CD4-positive, CD25-positive, alpha-beta regulatory T cell (primary cell): ENCODE results near the gene DLGAP4. TPM values are rescaled to one million over a fixed set of nuclear protein-coding genes. Genes with fewer than 3 reads are reported as not detected.

Experiments used
- ATAC-seq, 2 donors: fragments of 150-1000 bp; cut with Tn5 transposase; one replicate each; pipeline ENCODE4 v1.10.0; 2021; ENCODE audit warnings: low read depth in 2 of 2, moderate number of reproducible peaks in 2 of 2, moderate library complexity in 1 of 2
- DNase-seq, 3 donors: peaks; one replicate each; pipeline versions ENCODE4 v3.0.0 to v3.0.0-alpha.2; 2012 to 2022; ENCODE audit warnings: mixed read lengths in 1 of 3
- H3K27ac ChIP-seq: one replicate; pipeline ENCODE4 v1.7.0; 2013; ENCODE audit warnings: mild to moderate bottlenecking, low read length; ENCODE audit not compliant: insufficient read depth, poor library complexity, severe bottlenecking
- H3K27me3 ChIP-seq: one replicate; pipeline ENCODE4 v1.7.0; 2013; ENCODE audit warnings: low read length; ENCODE audit not compliant: control insufficient read depth, insufficient read depth
- H3K36me3 ChIP-seq: one replicate; pipeline ENCODE4 v1.7.0; 2013; ENCODE audit warnings: mild to moderate bottlenecking, low read length, moderate library complexity; ENCODE audit not compliant: control insufficient read depth, insufficient read depth
- H3K4me1 ChIP-seq: 2 replicates; pipeline ENCODE4 v1.7.0; 2013; ENCODE audit warnings: mild to moderate bottlenecking, low read length; ENCODE audit not compliant: insufficient read depth, control insufficient read depth, poor library complexity, severe bottlenecking
- H3K4me3 ChIP-seq: one replicate; pipeline ENCODE4 v1.7.0; 2013; ENCODE audit warnings: low read depth, mild to moderate bottlenecking, low read length, moderate library complexity
- H3K9me3 ChIP-seq, 2 experiments: 1 replicate in 1 of 2; 2 replicates in 1 of 2; pipeline ENCODE4 v1.7.0; 2013; ENCODE audit warnings: low read length in 2 of 2, mild to moderate bottlenecking in 1 of 2, moderate library complexity in 1 of 2; ENCODE audit not compliant: control insufficient read depth in 2 of 2
- H3K27ac Mint-ChIP-seq, 3 donors: one replicate each; pipeline ENCODE4 v1.8.0; 2020 to 2022; ENCODE audit warnings: mild to moderate bottlenecking in 3 of 3, mixed read lengths in 3 of 3, moderate library complexity in 2 of 3
- H3K27me3 Mint-ChIP-seq: one replicate; pipeline ENCODE4 v1.8.0; 2022; ENCODE audit warnings: mild to moderate bottlenecking, mixed read lengths
- H3K36me3 Mint-ChIP-seq: one replicate; pipeline ENCODE4 v1.8.0; 2020; ENCODE audit warnings: mixed read lengths
- H3K4me1 Mint-ChIP-seq, 4 donors: one replicate each; pipeline ENCODE4 v1.8.0; 2020 to 2022; ENCODE audit warnings: mixed read lengths in 4 of 4, mild to moderate bottlenecking in 1 of 4
- H3K4me3 Mint-ChIP-seq, 4 donors: one replicate each; pipeline ENCODE4 v1.8.0; 2020 to 2022; ENCODE audit warnings: mild to moderate bottlenecking in 4 of 4, mixed read lengths in 4 of 4, moderate library complexity in 3 of 4
- H3K9me3 Mint-ChIP-seq, 7 donors: one replicate each; pipeline ENCODE4 v1.8.0; 2020 to 2022; ENCODE audit warnings: mixed read lengths in 7 of 7, mild to moderate bottlenecking in 3 of 7, moderate library complexity in 2 of 7
- polyA plus RNA-seq, 4 donors: library from polyadenylated mRNA; unstranded; fragments of 300-500 nt; fragmentation: Illumina TruSeq; gene quantifications; one replicate each; pipeline ENCODE4 v1.2.3, GENCODE V29; 2021
- total RNA-seq: library from RNA; stranded (reverse); gene quantifications from one replicate; pipeline ENCODE4 v1.2.3, GENCODE V29; 2022

The DLGAP4 gene
- total and polyA plus RNA-seq, 5 donors from 2014 or later: 10.8 to 43.5 (median 14.7) TPM

DNA sequence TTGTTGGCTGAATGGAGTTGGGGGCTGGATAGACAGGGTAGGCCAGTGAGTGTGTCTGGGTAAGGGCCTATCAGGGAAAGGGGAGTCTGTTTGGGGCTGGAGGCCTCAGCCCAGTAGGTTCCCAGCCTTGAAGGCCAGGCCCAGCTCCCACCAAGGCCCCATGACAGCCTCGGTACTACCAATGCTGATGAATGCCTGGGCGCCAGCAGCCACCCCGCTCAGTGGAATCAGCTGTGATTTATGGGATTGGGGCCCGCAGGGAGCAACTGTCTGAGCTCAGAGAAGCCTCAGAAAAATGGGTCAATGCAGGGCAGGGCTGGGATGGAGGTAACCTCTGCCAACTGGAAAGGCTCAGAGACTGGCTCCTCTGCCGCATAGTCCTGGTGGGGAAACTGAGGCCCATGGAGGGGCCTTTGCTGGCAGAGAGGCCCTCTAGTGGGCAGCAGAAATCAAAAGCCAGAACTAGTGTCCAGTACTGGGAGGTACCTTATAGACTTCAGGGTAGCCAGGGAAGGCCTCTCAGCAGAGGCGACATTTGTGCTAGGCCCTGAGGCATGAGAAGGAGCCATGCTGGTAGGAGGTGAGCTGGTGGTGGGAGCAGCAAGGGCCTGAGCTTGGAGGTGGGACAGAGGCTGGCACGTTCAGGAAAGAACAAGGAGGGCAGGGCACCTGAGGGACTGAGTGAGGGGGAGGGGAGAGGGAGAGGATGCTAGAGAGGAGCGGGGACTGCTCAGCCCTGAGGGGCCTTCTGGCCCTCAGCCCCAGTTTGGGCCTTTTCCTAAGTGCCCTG, 36.4 kb downstream of the DLGAP4 start:
- Mint-ChIP-seq H3K27ac (no peak overlapping the region), H3K36me3 (no peaks in the 10 kb centered on the region), H3K4me3 (no peak overlapping the region), H3K9me3 (peaks cover 0 to 3% (median 0%) of the 10 kb centered on the region in 7 donors), H3K4me1 (peaks cover 0 to 3% (median 0%) of the 10 kb centered on the region in 4 donors), H3K27me3 (peaks cover 17% of the 10 kb centered on the region)
- H3K9me3 ChIP-seq: no peaks in the 10 kb centered on the region
- no peaks in the 10 kb centered on the region for H3K4me1 ChIP-seq
- no peaks in the 10 kb centered on the region for H3K27me3 ChIP-seq
- H3K4me3 ChIP-seq: no peak overlapping the region
- H3K36me3 ChIP-seq: no peaks in the 10 kb centered on the region
- ATAC-seq (no peak), DNase-seq (no peak)
- no peak overlapping the region for H3K27ac ChIP-seq

DNA sequence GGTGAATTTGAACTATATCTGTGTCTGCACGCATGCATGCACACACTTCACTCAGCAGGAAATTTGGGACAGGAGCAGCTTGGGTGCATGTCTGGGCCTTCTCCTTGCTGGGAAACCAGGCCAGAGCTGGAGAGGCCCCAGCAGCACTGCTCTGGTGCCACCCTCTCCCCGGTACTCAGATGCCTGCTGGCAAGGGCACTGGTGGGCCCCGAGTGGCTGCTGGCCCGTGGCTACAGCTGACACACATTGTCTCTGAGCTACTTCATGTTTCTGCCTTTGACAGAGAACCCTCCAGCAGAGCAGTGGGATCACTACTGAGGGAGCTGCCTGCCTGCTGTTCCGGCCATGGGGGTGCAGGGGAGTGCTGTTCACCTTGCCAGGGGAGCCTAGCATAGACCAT, 37.5 kb downstream of the DLGAP4 start:
- Mint-ChIP-seq H3K36me3 (no peaks in the 10 kb centered on the region), H3K4me1 (peaks cover 0 to 3% (median 0%) of the 10 kb centered on the region in 4 donors), H3K9me3 (peaks cover 0 to 3% (median 0%) of the 10 kb centered on the region in 7 donors), H3K4me3 (no peak overlapping the region), H3K27ac (no peak overlapping the region), H3K27me3 (peaks cover 14% of the 10 kb centered on the region)
- no peaks in the 10 kb centered on the region for H3K36me3 ChIP-seq
- no peaks in the 10 kb centered on the region for H3K4me1 ChIP-seq
- no peak overlapping the region for H3K27ac ChIP-seq
- DNase-seq (no peak), ATAC-seq (no peak)
- no peaks in the 10 kb centered on the region for H3K9me3 ChIP-seq
- H3K4me3 ChIP-seq: no peak overlapping the region
- no peaks in the 10 kb centered on the region for H3K27me3 ChIP-seq

- Histone ChIP-seq H3K4me1 (no peaks in the 10 kb centered on the region), H3K27ac (no peak overlapping the region), H3K9me3 (no peaks in the 10 kb centered on the region), H3K36me3 (no peaks in the 10 kb centered on the region), H3K4me3 (no peak overlapping the region), H3K27me3 (no peaks in the 10 kb centered on the region)
- Mint-ChIP-seq H3K27ac (no peak overlapping the region), H3K36me3 (no peaks in the 10 kb centered on the region), H3K27me3 (peaks cover 11% of the 10 kb centered on the region), H3K4me1 (peaks cover 0 to 3% (median 0%) of the 10 kb centered on the region in 4 donors), H3K4me3 (no peak overlapping the region), H3K9me3 (peaks cover 0 to 3% (median 0%) of the 10 kb centered on the region in 7 donors)
- DNase-seq (peak in 2 of 3 donors; percentile 4 to 5), ATAC-seq (no peak)
Measured at GRCh38 chr20:36344517-36345132, 38.5 kb downstream of the DLGAP4 start.

- no peaks in the 10 kb centered on the region for H3K4me1 ChIP-seq
Measured at GRCh38 chr20:36346256-36346655, 40.1 kb downstream of the DLGAP4 start.

GRCh38 chr20:36349384-36350170, 43.4 kb downstream of the DLGAP4 start:
- Mint-ChIP-seq H3K9me3 (peaks cover 0 to 3% (median 0%) of the 10 kb centered on the region in 7 donors), H3K36me3 (no peaks in the 10 kb centered on the region), H3K27me3 (no peaks in the 10 kb centered on the region)

More at GRCh38 chr20:36346256-36346655, 40.1 kb downstream of the DLGAP4 start:
- Mint-ChIP-seq H3K36me3 (no peaks in the 10 kb centered on the region), H3K4me1 (no peaks in the 10 kb centered on the region), H3K9me3 (peaks cover 0 to 3% (median 0%) of the 10 kb centered on the region in 7 donors), H3K27me3 (peaks cover 7% of the 10 kb centered on the region), H3K27ac (no peak overlapping the region), H3K4me3 (no peak overlapping the region)
- no peaks in the 10 kb centered on the region for H3K9me3 ChIP-seq
- no peaks in the 10 kb centered on the region for H3K36me3 ChIP-seq
- no peak overlapping the region for H3K27ac ChIP-seq
- ATAC-seq (no peak), DNase-seq (no peak)
- H3K4me3 ChIP-seq: no peak overlapping the region
- H3K27me3 ChIP-seq: no peaks in the 10 kb centered on the region

DNA sequence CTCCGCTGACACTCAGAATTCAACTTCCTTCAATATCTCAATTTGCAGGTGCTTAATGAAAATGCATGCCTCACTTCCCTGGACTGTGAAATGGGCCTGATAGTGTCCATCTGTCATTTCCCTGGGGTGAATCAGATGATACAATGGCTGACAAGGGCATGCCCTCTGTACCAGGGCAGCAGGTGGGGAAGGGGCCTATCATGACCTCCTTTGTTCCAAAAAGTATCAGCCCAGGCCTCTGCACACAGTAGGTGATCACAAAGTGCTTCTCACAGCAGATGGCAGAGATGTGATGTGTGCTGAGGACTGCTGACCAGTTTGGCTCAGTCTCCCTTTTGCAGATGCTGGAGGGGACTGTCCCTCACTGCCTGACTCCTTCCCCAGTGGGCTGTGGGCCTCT, 44.3 kb downstream of the DLGAP4 start:
- Histone ChIP-seq H3K4me3 (no peak overlapping the region), H3K9me3 (no peaks in the 10 kb centered on the region), H3K27me3 (no peaks in the 10 kb centered on the region), H3K27ac (no peak overlapping the region), H3K36me3 (no peaks in the 10 kb centered on the region), H3K4me1 (no peaks in the 10 kb centered on the region)
- ATAC-seq (no peak), DNase-seq (no peak)
- Mint-ChIP-seq H3K9me3 (peaks cover 0 to 3% (median 0%) of the 10 kb centered on the region in 7 donors), H3K27me3 (no peaks in the 10 kb centered on the region), H3K27ac (no peak overlapping the region), H3K4me3 (no peak overlapping the region), H3K36me3 (no peaks in the 10 kb centered on the region), H3K4me1 (no peaks in the 10 kb centered on the region)

More at GRCh38 chr20:36349384-36350170, 43.4 kb downstream of the DLGAP4 start:
- Mint-ChIP-seq H3K4me3 (no peak overlapping the region), H3K27ac (no peak overlapping the region), H3K4me1 (no peaks in the 10 kb centered on the region)
- no peaks in the 10 kb centered on the region for H3K9me3 ChIP-seq
- H3K4me1 ChIP-seq: no peaks in the 10 kb centered on the region
- H3K4me3 ChIP-seq: no peak overlapping the region
- ATAC-seq (no peak), DNase-seq (no peak)
- no peaks in the 10 kb centered on the region for H3K36me3 ChIP-seq
- no peak overlapping the region for H3K27ac ChIP-seq
- H3K27me3 ChIP-seq: no peaks in the 10 kb centered on the region

DNA sequence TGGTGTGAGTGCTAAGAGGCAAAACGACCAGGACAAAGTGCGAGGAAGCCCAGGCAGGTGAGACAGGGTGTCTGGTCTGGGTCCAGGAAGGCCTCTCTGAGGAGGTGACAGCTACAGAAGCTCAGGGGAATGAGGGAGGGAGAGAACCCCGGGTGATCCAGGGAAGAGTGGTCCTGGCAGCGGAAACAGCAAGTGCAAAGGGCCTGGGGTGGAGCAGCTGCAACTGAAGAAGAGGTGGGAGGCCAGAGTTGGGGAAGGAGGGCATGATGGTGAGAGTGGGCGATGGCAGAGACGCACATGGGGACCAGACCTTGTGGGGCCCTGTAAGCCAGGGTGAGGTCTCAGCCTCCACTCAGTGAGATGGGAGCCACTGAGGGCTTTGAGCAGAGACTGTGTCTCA, 45.8 kb downstream of the DLGAP4 start:
- H3K27ac Mint-ChIP-seq: no peak overlapping the region
- H3K27me3 ChIP-seq: no peaks in the 10 kb centered on the region
- peaks cover 0 to 3% (median 0%) of the 10 kb centered on the region in 7 donors for H3K9me3 Mint-ChIP-seq
- no peak overlapping the region for H3K4me3 ChIP-seq
- H3K9me3 ChIP-seq: no peaks in the 10 kb centered on the region
- H3K27me3 Mint-ChIP-seq: no peaks in the 10 kb centered on the region
- no peak for ATAC-seq
- no peaks in the 10 kb centered on the region for H3K36me3 Mint-ChIP-seq
- no peaks in the 10 kb centered on the region for H3K36me3 ChIP-seq
- DNase-seq: no peak
- no peaks in the 10 kb centered on the region for H3K4me1 Mint-ChIP-seq
- no peaks in the 10 kb centered on the region for H3K4me1 ChIP-seq
- no peak overlapping the region for H3K4me3 Mint-ChIP-seq
- H3K27ac ChIP-seq: no peak overlapping the region
